ENCODE results near the gene DDX21. TPM values are rescaled to one million over a fixed set of nuclear protein-coding genes. Genes with fewer than 3 reads are reported as not detected.

The DDX21 gene
- total and polyA plus RNA-seq, 4 experiments from 2014 or later, result 20.3 to 57.1 (median 35.7) TPM

DNA sequence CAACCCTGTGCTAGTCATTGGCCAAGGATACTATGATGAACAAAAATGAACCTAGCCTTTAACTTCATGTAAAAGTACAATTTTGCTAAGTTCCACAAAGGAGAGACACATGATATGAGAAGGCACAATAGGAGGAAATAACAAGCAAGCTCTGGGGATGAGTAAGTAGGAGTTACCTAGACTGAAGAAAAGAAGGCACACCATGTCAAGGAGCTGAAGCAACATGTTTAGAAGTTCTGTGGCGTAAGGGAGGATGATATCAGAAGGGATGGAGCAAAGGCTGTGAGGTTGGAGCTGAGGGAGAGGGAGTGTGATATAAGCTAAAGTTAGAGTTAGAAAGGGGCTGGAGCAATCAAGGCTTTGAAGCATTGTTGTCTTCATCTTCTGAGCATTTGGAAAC, 58.2 kb downstream of the DDX21 start:
- Mint-ChIP-seq H3K4me3 (no peak overlapping the region), H3K4me1 (peaks cover 0 to 1% (median 0%) of the 10 kb centered on the region in 4 donors), H3K27ac (peak overlapping the region in 4 of 7 donors; percentile 7 to 43 (median 16)), H3K36me3 (peaks cover 49 to 53% of the 10 kb centered on the region in 2 donors), H3K27me3 (no peaks in the 10 kb centered on the region), H3K9me3 (no peaks in the 10 kb centered on the region)
- Histone ChIP-seq H3K27me3 (ENCODE audit: insufficient read depth, low read length) (no peaks in the 10 kb centered on the region), H3K9me3 (ENCODE audit: control insufficient read depth in 1 of 2, low read length in 2 of 2) (no peaks in the 10 kb centered on the region), H3K4me1 (ENCODE audit: insufficient read depth, low read length) (no peaks in the 10 kb centered on the region), H3K4me3 (ENCODE audit: low read length in 2 of 2) (no peak overlapping the region), H3K27ac (ENCODE audit: low read depth, low read length) (no peak overlapping the region), H3K36me3 (ENCODE audit: insufficient read depth, low read length) (peaks cover 25% of the 10 kb centered on the region)
- POLR2A ChIA-PET (ENCODE audit: partially characterized antibody), result interaction anchor here (0.6 to 1.5 kb wide), 2 partner anchors 25 to 30 kb away, joined by 3 read pairs; no protein-coding TSS in a partner anchor
- CTCF ChIA-PET (ENCODE audit: partially characterized antibody), result interaction anchor here (1.2 to 1.5 kb wide), 2 partner anchors 9 to 78 kb away, joined by 4 to 5 read pairs; no protein-coding TSS in a partner anchor
- no peak for DNase-seq
- intact Hi-C loops (cut with micrococcal nuclease), result no loop called here

DNA sequence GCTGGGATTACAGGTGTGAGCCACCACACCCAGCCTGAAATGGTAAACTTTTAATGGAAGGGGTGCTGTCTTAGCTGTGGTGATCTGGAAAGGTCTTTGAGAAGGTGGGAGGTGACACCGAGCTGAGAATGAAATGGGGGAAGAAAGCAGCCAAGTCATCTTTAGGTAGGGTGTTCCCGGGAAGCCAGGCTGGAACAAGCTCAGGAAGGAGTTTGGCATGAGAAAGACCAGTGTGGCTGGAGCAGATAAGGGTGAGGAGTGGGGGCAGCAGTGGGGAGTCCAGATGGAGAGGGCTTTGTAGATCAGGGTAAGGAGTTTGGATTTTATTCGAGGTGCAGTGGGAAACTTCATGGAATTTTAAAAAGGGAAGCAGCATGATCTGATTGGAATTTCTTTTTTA, 62.6 kb downstream of the DDX21 start:
- DNase-seq, result no peak
- Mint-ChIP-seq H3K9me3 (no peaks in the 10 kb centered on the region), H3K4me3 (no peak overlapping the region), H3K36me3 (peaks cover 33 to 34% of the 10 kb centered on the region in 2 donors), H3K4me1 (peaks cover 0 to under 1% (median 0%) of the 10 kb centered on the region in 4 donors), H3K27ac (no peak overlapping the region), H3K27me3 (no peaks in the 10 kb centered on the region)
- Histone ChIP-seq H3K36me3 (ENCODE audit: insufficient read depth, low read length) (peaks cover 16% of the 10 kb centered on the region), H3K4me3 (ENCODE audit: low read length in 2 of 2) (no peak overlapping the region), H3K9me3 (ENCODE audit: control insufficient read depth in 1 of 2, low read length in 2 of 2) (no peaks in the 10 kb centered on the region), H3K27ac (ENCODE audit: low read depth, low read length) (no peak overlapping the region), H3K4me1 (ENCODE audit: insufficient read depth, low read length) (no peaks in the 10 kb centered on the region), H3K27me3 (ENCODE audit: insufficient read depth, low read length) (no peaks in the 10 kb centered on the region)
- intact Hi-C loops (cut with micrococcal nuclease), result no loop called here
- CTCF ChIA-PET (ENCODE audit: partially characterized antibody), result no interaction called here
- POLR2A ChIA-PET (ENCODE audit: partially characterized antibody), result interaction anchor here (1.1 kb wide), 1 partner anchor 162 kb away, joined by 3 read pairs; no protein-coding TSS in a partner anchor

DNA sequence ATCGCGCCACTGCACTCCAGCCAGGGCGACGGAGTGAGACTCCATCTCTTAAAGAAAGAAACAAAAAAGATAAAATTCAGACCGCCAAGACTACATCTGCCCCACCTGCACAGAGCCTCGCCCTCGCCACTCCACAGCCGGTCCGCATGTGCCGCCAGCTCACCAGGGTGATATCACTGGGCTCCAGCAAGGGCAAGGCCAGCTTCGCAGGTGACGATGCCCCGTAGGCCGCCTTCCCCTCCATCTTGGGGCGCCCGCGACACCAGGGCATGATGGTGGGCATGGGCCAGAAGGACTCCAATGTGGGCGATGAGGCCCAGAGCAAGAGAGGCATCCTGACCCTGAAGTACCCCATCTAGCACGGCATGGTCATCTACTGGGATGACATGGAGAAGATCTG, 66.6 kb downstream of the DDX21 start:
- peaks cover 4% of the 10 kb centered on the region for H3K4me1 ChIP-seq (ENCODE audit: insufficient read depth, low read length)
- intact Hi-C loops (cut with micrococcal nuclease), result no loop called here
- H3K27ac Mint-ChIP-seq, result no peak overlapping the region
- no peaks in the 10 kb centered on the region for H3K27me3 ChIP-seq (ENCODE audit: insufficient read depth, low read length)
- ChIA-PET CTCF (ENCODE audit: partially characterized antibody) (interaction anchor here (0.8 kb wide), 1 partner anchor 17 kb away, joined by 3 read pairs; no protein-coding TSS in a partner anchor), POLR2A (ENCODE audit: partially characterized antibody) (no interaction called here)
- H3K27ac ChIP-seq (ENCODE audit: low read depth, low read length), result no peak overlapping the region
- peaks cover 8 to 11% of the 10 kb centered on the region in 2 donors for H3K36me3 Mint-ChIP-seq
- H3K9me3 ChIP-seq (ENCODE audit: control insufficient read depth in 1 of 2, low read length in 2 of 2), result no peaks in the 10 kb centered on the region
- peaks cover 3% of the 10 kb centered on the region for H3K36me3 ChIP-seq (ENCODE audit: insufficient read depth, low read length)
- H3K27me3 Mint-ChIP-seq, result no peaks in the 10 kb centered on the region
- no peak overlapping the region for H3K4me3 Mint-ChIP-seq
- peaks cover 3 to 9% (median 4%) of the 10 kb centered on the region in 4 donors for H3K4me1 Mint-ChIP-seq
- no peaks in the 10 kb centered on the region for H3K9me3 Mint-ChIP-seq
- H3K4me3 ChIP-seq (ENCODE audit: low read length in 2 of 2), result no peak overlapping the region
- no peak for DNase-seq

DNA sequence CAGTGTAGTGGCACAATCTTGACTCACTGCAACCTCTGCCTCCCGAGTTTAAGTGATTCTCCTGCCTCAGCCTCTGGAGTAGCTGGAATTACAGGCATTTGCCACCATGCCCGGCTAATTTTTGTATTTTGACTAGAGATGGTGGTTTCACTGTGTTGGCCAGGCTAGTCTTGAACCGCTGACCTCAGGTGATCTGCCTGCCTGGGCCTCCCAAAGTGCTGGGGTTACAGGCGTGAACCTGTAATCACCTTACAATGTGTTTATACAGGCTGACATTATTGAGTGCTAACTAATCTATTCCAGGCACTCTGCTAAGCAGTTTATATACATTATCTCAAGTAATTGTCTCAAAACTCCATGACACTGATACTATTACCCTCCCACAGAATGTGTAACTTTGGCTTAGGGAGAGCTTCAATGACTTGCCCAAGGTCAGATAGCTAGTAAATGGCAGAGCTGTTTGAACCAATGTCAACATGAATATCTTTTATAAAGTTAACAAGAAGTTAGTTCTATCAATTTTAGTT, 69.5 kb downstream of the DDX21 start:
- H3K4me1 ChIP-seq (ENCODE audit: insufficient read depth, low read length), result peaks cover 9% of the 10 kb centered on the region
- H3K27me3 Mint-ChIP-seq, result no peaks in the 10 kb centered on the region
- H3K9me3 ChIP-seq (ENCODE audit: control insufficient read depth in 1 of 2, low read length in 2 of 2), result no peaks in the 10 kb centered on the region
- intact Hi-C loops (cut with micrococcal nuclease), result no loop called here
- DNase-seq, result no peak
- no peak overlapping the region for H3K27ac ChIP-seq (ENCODE audit: low read depth, low read length)
- no peak overlapping the region for H3K27ac Mint-ChIP-seq
- CTCF ChIA-PET (ENCODE audit: partially characterized antibody), result no interaction called here
- no peaks in the 10 kb centered on the region for H3K36me3 ChIP-seq (ENCODE audit: insufficient read depth, low read length)
- H3K4me3 ChIP-seq (ENCODE audit: low read length in 2 of 2), result no peak overlapping the region
- no peaks in the 10 kb centered on the region for H3K9me3 Mint-ChIP-seq
- no peaks in the 10 kb centered on the region for H3K36me3 Mint-ChIP-seq
- POLR2A ChIA-PET (ENCODE audit: partially characterized antibody), result interaction anchor here (0.8 kb wide), 1 partner anchor 62 kb away, joined by 3 read pairs; the partner anchor contains the start of gene SRGN
- H3K4me3 Mint-ChIP-seq, result no peak overlapping the region
- H3K4me1 Mint-ChIP-seq, result peaks cover 6 to 11% (median 8%) of the 10 kb centered on the region in 4 donors
- no peaks in the 10 kb centered on the region for H3K27me3 ChIP-seq (ENCODE audit: insufficient read depth, low read length)

DNA sequence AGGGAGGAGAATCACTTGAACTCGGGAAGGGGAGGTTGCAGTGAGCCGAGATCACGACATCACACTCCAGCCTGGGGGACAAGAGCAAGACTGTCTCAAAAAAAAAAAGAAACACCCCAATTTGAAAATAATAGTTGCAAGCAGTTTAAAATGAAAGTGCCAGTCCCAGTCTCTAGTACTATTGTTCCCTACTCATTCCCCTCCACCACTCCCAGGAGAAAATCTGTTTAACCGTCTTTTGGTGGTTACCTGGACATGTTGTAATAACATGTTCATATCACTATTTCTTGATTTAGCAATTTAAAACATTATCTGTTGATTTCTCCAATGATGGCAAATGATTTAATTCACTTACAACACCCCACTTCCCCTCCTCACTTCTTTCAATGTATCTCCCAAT, 77.3 kb downstream of the DDX21 start:
- H3K27ac Mint-ChIP-seq, result no peak overlapping the region
- ChIA-PET CTCF (ENCODE audit: partially characterized antibody) (no interaction called here), POLR2A (ENCODE audit: partially characterized antibody) (no interaction called here)

More for the DNA sequence above, 77.3 kb downstream of the DDX21 start:
- Mint-ChIP-seq H3K4me3 (no peak overlapping the region), H3K36me3 (no peaks in the 10 kb centered on the region), H3K4me1 (no peaks in the 10 kb centered on the region), H3K27me3 (no peaks in the 10 kb centered on the region), H3K9me3 (no peaks in the 10 kb centered on the region)
- H3K27me3 ChIP-seq (ENCODE audit: insufficient read depth, low read length), result no peaks in the 10 kb centered on the region
- H3K9me3 ChIP-seq (ENCODE audit: control insufficient read depth in 1 of 2, low read length in 2 of 2), result no peaks in the 10 kb centered on the region
- no peak overlapping the region for H3K4me3 ChIP-seq (ENCODE audit: low read length in 2 of 2)
- no peaks in the 10 kb centered on the region for H3K4me1 ChIP-seq (ENCODE audit: insufficient read depth, low read length)
- H3K36me3 ChIP-seq (ENCODE audit: insufficient read depth, low read length), result no peaks in the 10 kb centered on the region
- DNase-seq, result no peak
- intact Hi-C loops (cut with micrococcal nuclease), result no loop called here
- no peak overlapping the region for H3K27ac ChIP-seq (ENCODE audit: low read depth, low read length)

Other genes with a start within 250 kb of the DDX21 start
- gene CCAR1, start 234.9 kb upstream of the DDX21 start, total RNA-seq, result 10 to 100 TPM; 96.3 to 97.3 TPM
- gene CCAR1, start 234.9 kb upstream of the DDX21 start, polyA plus RNA-seq, result 10 to 100 TPM; 25.9 to 51.9 TPM
- gene STOX1, start 128.6 kb upstream of the DDX21 start, total RNA-seq, result under 1 TPM; 0.33 to 0.35 TPM
- under 1 TPM; 0.17 to 0.21 TPM for gene STOX1, start 128.6 kb upstream of the DDX21 start, polyA plus RNA-seq
- gene DDX50, start 54.9 kb upstream of the DDX21 start, total RNA-seq, result 10 to 100 TPM; 41.1 to 41.9 TPM
- 10 to 100 TPM; 39.5 to 45.2 TPM for gene DDX50, start 54.9 kb upstream of the DDX21 start, polyA plus RNA-seq
- gene KIFBP, start 32.6 kb downstream of the DDX21 start, total RNA-seq, result 10 to 100 TPM; 17.9 to 18.5 TPM
- gene KIFBP, start 32.6 kb downstream of the DDX21 start, polyA plus RNA-seq, result 1 to 10 TPM; 2.7 to 8.1 TPM
- 100 to 1,000 TPM; 122 to 133 TPM for gene SRGN, start 131.9 kb downstream of the DDX21 start, total RNA-seq
- gene SRGN, start 131.9 kb downstream of the DDX21 start, polyA plus RNA-seq, result 100 to 1,000 TPM; 168 to 298 TPM
- 10 to 100 TPM; 31.7 to 35.9 TPM for gene VPS26A, start 168.0 kb downstream of the DDX21 start, total RNA-seq
- 10 to 100 TPM; 34.7 to 37.4 TPM for gene VPS26A, start 168.0 kb downstream of the DDX21 start, polyA plus RNA-seq
- 10 to 100 TPM; 35.7 to 39.0 TPM for gene SUPV3L1, start 224.1 kb downstream of the DDX21 start, total RNA-seq
- 10 to 100 TPM; 14.2 to 21.5 TPM for gene SUPV3L1, start 224.1 kb downstream of the DDX21 start, polyA plus RNA-seq